Measurements from ENCODE around the gene CHD6. TPM values are rescaled to one million over a fixed set of nuclear protein-coding genes. Genes with fewer than 3 reads are reported as not detected.
A peak's percentile ranks its signal among the peaks of the same experiment; 100 is the strongest.

Gene CHD6
- total RNA-seq, 4 donors from 2014 or later: 32.5 to 37.7 (median 35.0) TPM

DNA sequence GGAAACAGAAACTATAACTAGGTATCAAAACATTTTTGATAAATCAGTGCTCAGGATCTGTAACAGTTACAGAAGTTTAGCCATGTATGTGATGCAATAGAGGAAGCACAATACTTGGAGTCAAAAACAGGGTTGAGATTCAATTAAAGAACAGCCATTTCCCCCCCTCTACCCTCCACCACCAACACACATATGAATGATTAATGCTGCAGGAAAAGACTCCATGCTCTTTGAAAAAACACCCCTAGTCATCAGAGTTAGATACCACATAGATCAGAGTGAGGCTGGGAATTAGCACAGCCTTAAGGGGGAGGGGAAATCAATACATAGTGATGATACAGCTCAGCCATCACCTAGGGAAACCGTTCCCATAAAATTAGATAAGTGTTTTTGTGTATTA lies 142.7 kb downstream of the CHD6 start:
- 67% methylated on average over 1 of the region's 1 CpG for WGBS
- no peak for DNase-seq (ENCODE audit: extremely low spot score)
- TF ChIP-seq EP300 (IDR thresholded peaks at IDR 0.05) (no peak), POLR2AphosphoS5 (IDR thresholded peaks at IDR 0.05) (no peak), POLR2A (IDR thresholded peaks at IDR 0.05; ENCODE audit: low read depth) (no peak)
- TF ChIP-seq, protein P1, sequence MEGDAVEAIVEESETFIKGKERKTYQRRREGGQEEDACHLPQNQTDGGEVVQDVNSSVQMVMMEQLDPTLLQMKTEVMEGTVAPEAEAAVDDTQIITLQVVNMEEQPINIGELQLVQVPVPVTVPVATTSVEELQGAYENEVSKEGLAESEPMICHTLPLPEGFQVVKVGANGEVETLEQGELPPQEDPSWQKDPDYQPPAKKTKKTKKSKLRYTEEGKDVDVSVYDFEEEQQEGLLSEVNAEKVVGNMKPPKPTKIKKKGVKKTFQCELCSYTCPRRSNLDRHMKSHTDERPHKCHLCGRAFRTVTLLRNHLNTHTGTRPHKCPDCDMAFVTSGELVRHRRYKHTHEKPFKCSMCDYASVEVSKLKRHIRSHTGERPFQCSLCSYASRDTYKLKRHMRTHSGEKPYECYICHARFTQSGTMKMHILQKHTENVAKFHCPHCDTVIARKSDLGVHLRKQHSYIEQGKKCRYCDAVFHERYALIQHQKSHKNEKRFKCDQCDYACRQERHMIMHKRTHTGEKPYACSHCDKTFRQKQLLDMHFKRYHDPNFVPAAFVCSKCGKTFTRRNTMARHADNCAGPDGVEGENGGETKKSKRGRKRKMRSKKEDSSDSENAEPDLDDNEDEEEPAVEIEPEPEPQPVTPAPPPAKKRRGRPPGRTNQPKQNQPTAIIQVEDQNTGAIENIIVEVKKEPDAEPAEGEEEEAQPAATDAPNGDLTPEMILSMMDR (IDR thresholded peaks at IDR 0.05): no peak
- peaks cover 7 to 23% (median 20%) of the 10 kb centered on the region in 4 donors for H3K4me1 ChIP-seq
- intact Hi-C loops (cut with DNase I): no loop called here
- no peaks in the 10 kb centered on the region for H3K9me3 ChIP-seq
- no peak overlapping the region for H3K4me3 ChIP-seq
- H3K27ac ChIP-seq (replicated peaks in 1 of 4): peak overlapping the region in 2 of 4 donors; percentile 30 to 35
- H3K27me3 ChIP-seq: no peaks in the 10 kb centered on the region
- H3K36me3 ChIP-seq: peaks cover 5 to 43% (median 25%) of the 10 kb centered on the region in 4 donors

DNA sequence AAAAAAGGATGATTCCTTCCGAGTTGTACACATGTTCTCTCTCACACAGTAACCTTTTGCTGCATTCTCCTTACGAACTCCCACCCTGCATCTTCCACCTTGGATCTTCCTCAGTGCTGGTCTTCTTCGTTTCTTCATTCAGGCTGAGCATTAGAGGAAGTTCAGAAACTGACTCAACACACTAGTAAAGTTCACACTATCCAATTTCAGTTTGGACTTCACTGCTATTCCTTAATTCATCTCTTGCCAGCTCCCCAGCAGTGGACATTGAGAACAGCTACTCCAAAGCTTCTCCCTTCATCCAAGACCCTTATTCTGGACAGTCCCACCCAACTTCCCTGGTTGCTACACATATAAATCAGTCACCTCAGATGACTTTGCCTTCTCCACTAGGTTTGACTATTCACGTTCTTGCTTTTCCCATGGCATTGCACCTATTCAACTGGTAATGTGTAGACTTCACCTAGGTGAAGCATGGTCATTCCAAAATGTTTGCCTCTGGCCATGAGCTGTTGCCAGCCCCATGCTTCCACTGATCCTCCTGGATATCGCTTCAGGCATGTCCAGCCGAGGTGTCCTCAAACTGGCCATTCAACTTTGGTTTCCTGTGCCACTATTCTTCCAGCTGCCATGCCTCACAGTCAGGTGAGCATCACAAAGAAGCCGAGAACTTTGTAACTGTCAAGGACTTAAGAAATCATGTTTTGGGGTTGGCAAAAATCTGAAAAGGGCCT lies 147.6 kb downstream of the CHD6 start:
- Histone ChIP-seq H3K27me3 (no peaks in the 10 kb centered on the region), H3K4me1 (peaks cover 5 to 15% (median 9%) of the 10 kb centered on the region in 4 donors), H3K4me3 (no peak overlapping the region), H3K36me3 (peaks cover 19 to 64% (median 42%) of the 10 kb centered on the region in 4 donors), H3K27ac (replicated peaks in 1 of 4) (no peak overlapping the region), H3K9me3 (no peaks in the 10 kb centered on the region)
- TF ChIP-seq POLR2AphosphoS5 (IDR thresholded peaks at IDR 0.05) (no peak), EP300 (IDR thresholded peaks at IDR 0.05) (no peak), POLR2A (IDR thresholded peaks at IDR 0.05; ENCODE audit: low read depth) (no peak)
- TF ChIP-seq, protein P1 (IDR thresholded peaks at IDR 0.05): no peak
- no peak for DNase-seq (ENCODE audit: extremely low spot score)
- intact Hi-C loops (cut with DNase I): no loop called here
- WGBS: 87% methylated on average over 7 of the region's 7 CpGs

DNA sequence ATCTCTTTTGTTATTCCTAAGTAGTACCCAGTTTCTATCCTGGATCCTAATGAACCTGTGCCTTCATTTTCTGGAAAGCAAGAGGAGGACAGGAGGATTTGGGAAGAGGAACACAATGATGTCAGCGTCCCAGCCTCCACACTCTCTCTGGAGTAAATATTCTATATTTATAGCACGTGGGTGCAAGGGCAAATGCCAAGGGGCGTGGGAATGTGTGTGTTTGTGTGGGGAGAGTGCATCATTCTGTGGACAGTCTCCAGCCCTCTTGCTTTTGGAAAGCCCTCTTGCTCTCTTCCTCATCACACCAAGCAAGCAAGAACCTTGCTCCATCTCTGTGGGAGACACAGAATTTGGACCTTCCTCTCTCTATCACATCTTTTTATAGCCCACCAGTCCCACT lies 148.3 kb downstream of the CHD6 start:
- H3K36me3 ChIP-seq: peaks cover 19 to 70% (median 45%) of the 10 kb centered on the region in 4 donors
- intact Hi-C loops (cut with DNase I): no loop called here
- TF ChIP-seq, protein P1 (IDR thresholded peaks at IDR 0.05): no peak
- no peak for TF ChIP-seq EP300 (IDR thresholded peaks at IDR 0.05)
- no peak for TF ChIP-seq POLR2A (IDR thresholded peaks at IDR 0.05; ENCODE audit: low read depth)
- TF ChIP-seq POLR2AphosphoS5 (IDR thresholded peaks at IDR 0.05): no peak
- no peak overlapping the region for H3K4me3 ChIP-seq
- WGBS: 68% methylated on average over 3 of the region's 3 CpGs
- DNase-seq (ENCODE audit: extremely low spot score): no peak
- no peaks in the 10 kb centered on the region for H3K9me3 ChIP-seq
- H3K4me1 ChIP-seq: peaks cover 0 to 8% (median 5%) of the 10 kb centered on the region in 4 donors
- H3K27ac ChIP-seq (replicated peaks in 1 of 4): no peak overlapping the region
- H3K27me3 ChIP-seq: no peaks in the 10 kb centered on the region

DNA sequence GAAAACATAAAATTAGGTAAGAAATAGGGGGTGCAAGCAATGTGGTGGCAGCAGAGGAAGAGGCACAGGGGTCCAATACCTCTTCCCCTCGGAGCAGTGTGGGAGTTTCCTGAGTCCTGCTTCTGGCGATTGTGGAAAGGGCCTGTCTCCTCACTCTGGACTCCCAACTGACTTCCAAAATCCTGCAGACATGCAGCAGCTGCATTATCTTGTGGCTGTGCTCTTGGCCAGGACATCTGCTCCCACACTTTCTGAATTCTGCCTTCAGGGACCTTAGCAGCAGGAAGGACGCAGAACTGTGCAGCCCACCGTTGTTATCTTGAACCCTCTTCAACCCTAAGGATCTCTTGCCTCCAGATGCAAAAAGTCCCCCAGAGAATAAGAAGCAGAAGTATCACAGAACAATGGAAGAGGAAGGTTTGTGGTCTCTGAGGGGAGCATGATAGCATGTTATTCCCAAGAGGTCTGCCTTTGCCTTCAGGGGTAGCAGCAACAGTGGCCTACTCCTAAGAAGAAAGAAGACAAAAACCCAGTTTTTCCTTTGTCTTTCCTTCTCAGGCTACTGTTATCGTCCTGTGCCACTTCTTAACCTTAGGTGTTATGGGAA lies 149.1 kb downstream of the CHD6 start:
- H3K4me1 ChIP-seq: peaks cover 0 to 8% (median 3%) of the 10 kb centered on the region in 4 donors
- H3K4me3 ChIP-seq: no peak overlapping the region
- H3K27ac ChIP-seq (replicated peaks in 1 of 4): no peak overlapping the region
- H3K36me3 ChIP-seq: peaks cover 19 to 76% (median 51%) of the 10 kb centered on the region in 4 donors
- no peak for DNase-seq (ENCODE audit: extremely low spot score)
- TF ChIP-seq, protein P1 (IDR thresholded peaks at IDR 0.05): no peak
- TF ChIP-seq POLR2AphosphoS5 (IDR thresholded peaks at IDR 0.05) (no peak), POLR2A (IDR thresholded peaks at IDR 0.05; ENCODE audit: low read depth) (no peak), EP300 (IDR thresholded peaks at IDR 0.05) (no peak)
- intact Hi-C loops (cut with DNase I): no loop called here
- 83% methylated on average over 5 of the region's 5 CpGs for WGBS
- no peaks in the 10 kb centered on the region for H3K27me3 ChIP-seq
- no peaks in the 10 kb centered on the region for H3K9me3 ChIP-seq

Data from esophagus muscularis mucosa (tissue), 4 donors.